ENCODE results near the gene GET3. TPM values are rescaled to one million over a fixed set of nuclear protein-coding genes. Genes with fewer than 3 reads are reported as not detected.

The GET3 gene
- total and polyA plus RNA-seq, 2 of the 13 experiments (the other 11 are each of a cell fraction or from before 2014, with no cell fraction given): 57.7 to 59.4 TPM

GRCh38 chr19:12789904-12790619, 52.8 kb downstream of the GET3 start (continued):
- no peak for TF ChIP-seq HBP1 (CRISPR knock-in tag; IDR thresholded peaks at IDR 0.05; ENCODE audit: low read depth)
- no peak for TF ChIP-seq SIX1 (CRISPR knock-in tag; IDR thresholded peaks at IDR 0.05; ENCODE audit: borderline replicate concordance)
- TF ChIP-seq ZSCAN9 (CRISPR knock-in tag; IDR thresholded peaks at IDR 0.05; ENCODE audit: borderline replicate concordance): no peak; the same call in 1 of the 2 replicates
- TF ChIP-seq ZNF362 (CRISPR knock-in tag; IDR thresholded peaks at IDR 0.05; ENCODE audit: borderline replicate concordance): no peak
- TF ChIP-seq ZNF546 (CRISPR knock-in tag; conservative IDR thresholded peaks at IDR 0.05): no peak
- no peak for TF ChIP-seq ZNF142 (CRISPR knock-in tag; IDR thresholded peaks at IDR 0.05)
- TF ChIP-seq ZNF567 (CRISPR knock-in tag; IDR thresholded peaks at IDR 0.05; ENCODE audit: borderline replicate concordance): no peak
- no peak for TF ChIP-seq ZFP36L1 (CRISPR knock-in tag; IDR thresholded peaks at IDR 0.05)
- no peak for TF ChIP-seq SMAD1 (CRISPR knock-in tag; IDR thresholded peaks at IDR 0.05; ENCODE audit: borderline replicate concordance, low read depth)
- no peak for TF ChIP-seq ZMAT5 (CRISPR knock-in tag; IDR thresholded peaks at IDR 0.05; ENCODE audit: borderline replicate concordance, low read depth)
- 0 out of 2 replicates have a peak, but pooled peaks have one; percentile 64 for TF ChIP-seq ZNF772 (CRISPR knock-in tag; IDR thresholded peaks at IDR 0.05)
- TF ChIP-seq ETV5 (CRISPR knock-in tag; IDR thresholded peaks at IDR 0.05; ENCODE audit: borderline replicate concordance): peak; percentile 67; the same call in 1 of the 2 replicates
- peak; percentile 50 for TF ChIP-seq AGO2 (optimal IDR thresholded peaks at IDR 0.05; ENCODE audit: low read depth, low read length)
- no peak for TF ChIP-seq FOXO4 (CRISPR knock-in tag; conservative IDR thresholded peaks at IDR 0.05)
- 0 out of 2 replicates have a peak, but pooled peaks have one; percentile 74 for TF ChIP-seq DZIP1 (CRISPR knock-in tag; IDR thresholded peaks at IDR 0.05)

All from HepG2 (cell line).